H1 (cell line): ENCODE results near the gene NSUN2. TPM values are rescaled to one million over a fixed set of nuclear protein-coding genes. Genes with fewer than 3 reads are reported as not detected.

Experiments
- CTCF ChIA-PET: fragments of 300-600 bp; sonication (Branson Sonifier 250); formaldehyde crosslinking; loops from one replicate; lab custom pipeline; 2021; ENCODE audit not compliant: partially characterized antibody; lab: Charles Lee
- POLR2A ChIA-PET: fragments of 300-600 bp; sonication (Branson Sonifier 250); formaldehyde crosslinking; loops from one replicate; lab custom pipeline; 2021; ENCODE audit warnings: inconsistent platforms; ENCODE audit not compliant: partially characterized antibody; lab: Charles Lee
- DNase-seq, 2 experiments: peaks; one replicate each; pipeline versions ENCODE4 v3.0.0 to v3.0.0-alpha.2; 2010 to 2022; ENCODE audit warnings: low spot score in 2 of 2, low read depth in 1 of 2, mixed read lengths in 1 of 2
- FAIRE-seq: peaks from 2 replicates; lab custom pipeline; 2011; peaks lifted over from hg19 to GRCh38; lab: Jason Lieb, UNC
- H2AFZ ChIP-seq: 2 replicates; pipeline ENCODE4 v1.8.1; 2012; ENCODE audit warnings: low read length, inconsistent platforms
- H2AK5ac ChIP-seq: 2 replicates; pipeline ENCODE4 v1.6.1; 2013; ENCODE audit warnings: low read depth, low read length
- H2BK120ac ChIP-seq: replicated peaks from 2 replicates; pipeline ENCODE3; 2013; ENCODE audit warnings: low read depth, low read length, inconsistent platforms
- H2BK12ac ChIP-seq: 2 replicates; pipeline ENCODE4 v1.6.1; 2013; ENCODE audit warnings: low read depth, low read length
- H2BK15ac ChIP-seq: 2 replicates; pipeline ENCODE4 v1.6.1; 2013; ENCODE audit warnings: low read length
- H2BK20ac ChIP-seq: 2 replicates; pipeline ENCODE4 v1.6.1; 2013; ENCODE audit warnings: low read length
- H2BK5ac ChIP-seq: 2 replicates; pipeline ENCODE4 v1.6.1; 2013; ENCODE audit warnings: low read depth, low read length
- H3K14ac ChIP-seq: 2 replicates; pipeline ENCODE4 v1.6.1; 2013; ENCODE audit warnings: inconsistent platforms; ENCODE audit not compliant: insufficient read length
- H3K18ac ChIP-seq: 2 replicates; pipeline ENCODE4 v1.6.1; 2013; ENCODE audit warnings: low read length; ENCODE audit errors: extremely low read depth
- H3K23ac ChIP-seq: 2 replicates; pipeline ENCODE4 v1.6.1; 2013; ENCODE audit warnings: inconsistent platforms; ENCODE audit not compliant: insufficient read length
- H3K23me2 ChIP-seq: 2 replicates; pipeline ENCODE4 v1.6.1; 2013; ENCODE audit warnings: low read depth, low read length
- H3K27ac ChIP-seq: 2 replicates; pipeline ENCODE4 v1.6.1; 2011; ENCODE audit warnings: low read depth, low read length, inconsistent platforms
- H3K27me3 ChIP-seq, 4 experiments: replicated peaks in 1 of 4; 1 replicate in 1 of 4; 2 replicates in 3 of 4; pipeline versions ENCODE4 v1.6.1 to v1.8.1; 2011 to 2013; ENCODE audit warnings: low read length in 3 of 4, mild to moderate bottlenecking in 3 of 4, inconsistent platforms in 2 of 4, mixed read lengths in 2 of 4, moderate library complexity in 1 of 4; ENCODE audit not compliant: control insufficient read depth in 3 of 4, insufficient read depth in 3 of 4; ENCODE audit errors: extremely low read depth in 1 of 4
- H3K36me3 ChIP-seq, 4 experiments: 2 replicates each; pipeline versions ENCODE4 v1.6.1 to v1.8.1; 2011 to 2013; ENCODE audit warnings: mild to moderate bottlenecking in 4 of 4, low read length in 3 of 4, moderate library complexity in 2 of 4, control low read depth in 1 of 4, inconsistent platforms in 1 of 4; ENCODE audit not compliant: insufficient read depth in 4 of 4, control insufficient read depth in 2 of 4
- H3K4ac ChIP-seq: replicated peaks from 2 replicates; pipeline ENCODE3; 2013; ENCODE audit warnings: low read length, low read depth, mixed read lengths, inconsistent platforms; ENCODE audit not compliant: insufficient read length
- H3K4me1 ChIP-seq, 4 experiments: replicated peaks in 1 of 4; 1 replicate in 1 of 4; 2 replicates in 3 of 4; pipeline versions ENCODE4 v1.6.1 to v1.8.1; 2011 to 2013; ENCODE audit warnings: low read length in 3 of 4, inconsistent platforms in 2 of 4, mixed read lengths in 1 of 4; ENCODE audit not compliant: insufficient read depth in 4 of 4, control insufficient read depth in 3 of 4
- H3K4me2 ChIP-seq, 2 experiments: 2 replicates each; pipeline versions ENCODE4 v1.6.1 to v1.8.1; 2011 to 2013; ENCODE audit warnings: low read depth in 2 of 2, low read length in 2 of 2, control low read depth in 1 of 2, inconsistent platforms in 1 of 2, mild to moderate bottlenecking in 1 of 2; ENCODE audit not compliant: insufficient read depth in 1 of 2
- H3K4me3 ChIP-seq, 4 experiments: fragments of 200-600, 300-600 bp in 1 of 4; sonication (generic), shearing (Covaris generic), sonication (Bioruptor Twin) in 1 of 4; 2 replicates each; pipeline versions ENCODE4 v1.5.1 to v1.8.1; 2011 to 2016; ENCODE audit warnings: low read length in 4 of 4, low read depth in 3 of 4, control low read depth in 2 of 4, inconsistent platforms in 2 of 4, mild to moderate bottlenecking in 2 of 4, mixed read lengths in 1 of 4, moderate library complexity in 1 of 4; ENCODE audit not compliant: insufficient read depth in 2 of 4; ENCODE audit errors: extremely low read depth in 1 of 4
- H3K56ac ChIP-seq: replicated peaks from 2 replicates; pipeline ENCODE3; 2013; ENCODE audit warnings: low read depth, mild to moderate bottlenecking, mixed read lengths, low read length, inconsistent platforms; ENCODE audit not compliant: insufficient read length
- H3K79me1 ChIP-seq: 2 replicates; pipeline ENCODE4 v1.6.1; 2013; ENCODE audit warnings: low read depth, low read length, control low read depth
- H3K79me2 ChIP-seq, 2 experiments: 2 replicates each; pipeline versions ENCODE4 v1.6.1 to v1.8.1; 2012 to 2013; ENCODE audit warnings: low read length in 2 of 2, mild to moderate bottlenecking in 2 of 2, inconsistent platforms in 1 of 2; ENCODE audit not compliant: insufficient read depth in 2 of 2, control insufficient read depth in 1 of 2
- H3K9ac ChIP-seq, 4 experiments: replicated peaks in 1 of 4; 1 replicate in 1 of 4; 2 replicates in 3 of 4; pipeline versions ENCODE4 v1.6.1 to v1.8.1; 2011 to 2013; ENCODE audit warnings: low read depth in 3 of 4, low read length in 3 of 4, control low read depth in 2 of 4, mild to moderate bottlenecking in 2 of 4, moderate library complexity in 2 of 4, inconsistent platforms in 1 of 4; ENCODE audit errors: extremely low read depth in 1 of 4
- H3K9me3 ChIP-seq, 2 experiments: 2 replicates each; pipeline versions ENCODE4 v1.6.1 to v1.8.1; 2012 to 2013; ENCODE audit warnings: mild to moderate bottlenecking in 2 of 2, moderate library complexity in 2 of 2, control low read depth in 1 of 2, inconsistent platforms in 1 of 2, low read depth in 1 of 2, low read length in 1 of 2, mixed read lengths in 1 of 2; ENCODE audit not compliant: insufficient read depth in 2 of 2
- H4K20me1 ChIP-seq, 2 experiments: replicated peaks in 1 of 2; 2 replicates each; pipeline versions ENCODE3 to v1.8.1; 2011 to 2013; ENCODE audit warnings: inconsistent platforms in 2 of 2, low read length in 2 of 2, mild to moderate bottlenecking in 1 of 2; ENCODE audit not compliant: insufficient read depth in 2 of 2, control insufficient read depth in 1 of 2
- H4K5ac ChIP-seq: 2 replicates; pipeline ENCODE4 v1.6.1; 2013; ENCODE audit warnings: low read length, low read depth, mixed read lengths, inconsistent platforms; ENCODE audit not compliant: insufficient read length
- H4K8ac ChIP-seq: 2 replicates; pipeline ENCODE4 v1.8.0; 2013; ENCODE audit warnings: mild to moderate bottlenecking, moderate library complexity, low read length, inconsistent platforms; ENCODE audit not compliant: insufficient read depth; ENCODE audit errors: extremely low read depth
- H4K91ac ChIP-seq: replicated peaks from 2 replicates; pipeline ENCODE3; 2013; ENCODE audit warnings: low read length, mixed read lengths, inconsistent platforms; ENCODE audit not compliant: insufficient read length
- CREB1 ChIP-seq: IDR thresholded peaks from 2 replicates; pipeline ENCODE4 v1.6.1; 2012; ENCODE audit warnings: inconsistent platforms
- CTBP2 ChIP-seq: IDR thresholded peaks from 2 replicates; pipeline ENCODE4 v1.7.0; 2011; ENCODE audit warnings: borderline replicate concordance, mild to moderate bottlenecking, moderate library complexity, mixed read lengths, low read length; ENCODE audit not compliant: insufficient read depth, insufficient read length
- CTCF ChIP-seq, 3 experiments: IDR thresholded peaks; 1 replicate in 2 of 3; 2 replicates in 1 of 3; pipeline versions ENCODE4 v1.5.1 to v1.6.1; 2011; ENCODE audit warnings: low read length in 3 of 3, mild to moderate bottlenecking in 3 of 3, inconsistent platforms in 2 of 3, low read depth in 1 of 3, moderate library complexity in 1 of 3; ENCODE audit not compliant: insufficient read depth in 1 of 3; ENCODE audit errors: control extremely low read depth in 1 of 3
- EGR1 ChIP-seq: IDR thresholded peaks from 2 replicates; pipeline ENCODE4 v1.6.1; 2011; ENCODE audit warnings: low read depth, low read length, borderline replicate concordance
- EP300 ChIP-seq, 2 experiments: IDR thresholded peaks; 1 replicate in 1 of 2; 2 replicates in 1 of 2; pipeline ENCODE4 v1.6.1; 2011 to 2012; ENCODE audit warnings: low read depth in 2 of 2, low read length in 2 of 2, mild to moderate bottlenecking in 2 of 2, borderline replicate concordance in 1 of 2, inconsistent platforms in 1 of 2, moderate library complexity in 1 of 2
- POLR2A ChIP-seq, 2 experiments: IDR thresholded peaks; 1 replicate in 1 of 2; 2 replicates in 1 of 2; pipeline ENCODE4 v1.6.1; 2011; ENCODE audit warnings: low read depth in 2 of 2, low read length in 2 of 2, mild to moderate bottlenecking in 2 of 2; ENCODE audit errors: control extremely low read depth in 1 of 2
- TEAD4 ChIP-seq: IDR thresholded peaks from 2 replicates; pipeline ENCODE4 v1.6.1; 2012; ENCODE audit warnings: low read depth, low read length, inconsistent platforms, mixed read lengths
- WGBS, 2 experiments: shearing (Covaris generic) in 1 of 2; methylation state at CpG; one replicate each; pipeline versions ENCODE4 v1.1.6 to v1.1.7; 2013 to 2015; ENCODE audit warnings: low lambda C conversion rate in 2 of 2, mixed read lengths in 2 of 2, inconsistent platforms in 1 of 2, low coverage in 1 of 2, missing lambda C conversion rate in 1 of 2; ENCODE audit not compliant: insufficient replicate concordance in 2 of 2, insufficient coverage in 1 of 2, insufficient read length in 1 of 2; ENCODE audit errors: extremely low coverage in 1 of 2, missing lambda C conversion rate in 1 of 2; 5-methylcytosine and 5-hydroxymethylcytosine counted together
- polyA plus RNA-seq, 7 experiments: library from polyadenylated mRNA; depleted of rRNA in 3 of 7; stranded (reverse) in 5 of 7; unstranded in 2 of 7; fragments of >200 nt in 5 of 7; fragments of 200-250 nt in 2 of 7; gene quantifications; 1 replicate in 5 of 7; 2 replicates in 1 of 7; 4 replicates in 1 of 7; pipeline versions ENCODE4 v1.2.1 to v1.2.3, GENCODE V29; 2011 to 2013; ENCODE audit warnings: missing spikeins in 2 of 7, mixed read lengths in 2 of 7
- total RNA-seq: library from RNA; stranded (reverse); fragmentation: NEBNext Ultra II Directional; extraction: Animal tissue kit (Norgen Biotek cat#: 25700); gene quantifications from 2 replicates; pipeline ENCODE4 v1.2.1, GENCODE V29; 2021

The NSUN2 gene
- total and polyA plus RNA-seq, 2 of the 8 experiments (the other 6 are each of a cell fraction or from before 2014, with no cell fraction given) = 47.3 to 94.7 TPM

GRCh38 chr5:6611334-6612256 is 21.2 kb downstream of the NSUN2 start:
- Histone ChIP-seq H4K20me1 (peaks cover 14 to 32% of the 10 kb centered on the region in 2 experiments), H3K4ac (no peak overlapping the region), H3K79me1 (peaks cover 5% of the 10 kb centered on the region; the same call in 1 of the 2 replicates), H2BK12ac (no peak overlapping the region), H4K5ac (no peak overlapping the region), H3K4me3 (no peak overlapping the region), H3K27ac (no peak overlapping the region), H3K9me3 (no peaks in the 10 kb centered on the region), H2AFZ (no peak overlapping the region), H2AK5ac (no peak overlapping the region), H3K23me2 (no peaks in the 10 kb centered on the region), H3K9ac (no peak overlapping the region), H3K79me2 (peaks cover 10 to 44% of the 10 kb centered on the region in 2 experiments), H3K27me3 (no peaks in the 10 kb centered on the region), H3K4me2 (no peak overlapping the region), H3K18ac (no peak overlapping the region), H2BK20ac (no peak overlapping the region), H4K8ac (no peak overlapping the region), H2BK120ac (no peak overlapping the region), H2BK15ac (no peak overlapping the region), H3K14ac (no peak overlapping the region), H3K56ac (no peak overlapping the region), H3K4me1 (no peaks in the 10 kb centered on the region), H2BK5ac (no peak overlapping the region), H3K36me3 (peaks cover 42 to 95% (median 74%) of the 10 kb centered on the region in 4 experiments), H3K23ac (no peak overlapping the region), H4K91ac (no peak overlapping the region)
- WGBS, 2 experiments = 89% methylated on average over 20 of the region's 20 CpGs; no CpG with 5 or more reads in 1 of the 2 experiments
- DNase-seq (no peak), FAIRE-seq (no peak)
- no peak for TF ChIP-seq EGR1
- TF ChIP-seq TEAD4 = no peak
- no peak for TF ChIP-seq POLR2A (IDR thresholded peaks at IDR 0.05; ENCODE audit: control extremely low read depth in 1 of 2, low read depth in 2 of 2, low read length in 2 of 2)
- TF ChIP-seq CTBP2 = no peak
- no peak for TF ChIP-seq EP300 (IDR thresholded peaks at IDR 0.05; ENCODE audit: borderline replicate concordance in 1 of 2, low read depth in 2 of 2, low read length in 2 of 2)
- TF ChIP-seq CTCF (IDR thresholded peaks at IDR 0.05; ENCODE audit: control extremely low read depth in 1 of 3, insufficient read depth in 1 of 3, low read depth in 1 of 3, low read length in 3 of 3) = no peak
- no peak for TF ChIP-seq CREB1
- ChIA-PET CTCF (interaction anchor here (0.6 to 0.9 kb wide), 2 partner anchors 10 to 20 kb away, joined by 3 read pairs; no protein-coding TSS in a partner anchor), POLR2A (interaction anchor here (1.0 to 1.5 kb wide), 2 partner anchors 13 to 17 kb away, joined by 3 read pairs; no protein-coding TSS in a partner anchor)
